BJ (cell line): ENCODE data around the gene DGKG. TPM values are rescaled to one million over a fixed set of nuclear protein-coding genes. Genes with fewer than 3 reads are reported as not detected.

Experiments used
- CTCF ChIA-PET: fragments of 350-600 bp; formaldehyde crosslinking; extraction: SDS; loops from one replicate; lab custom pipeline; 2021; ENCODE audit warnings: antibody characterized with exemption, inconsistent platforms; lab: Yijun Ruan, JAX
- POLR2A ChIA-PET: fragments of 300-600 bp; sonication (Branson Sonifier 250); formaldehyde crosslinking; extraction: SDS; loops from one replicate; lab custom pipeline; 2021; ENCODE audit warnings: antibody characterized with exemption; lab: Charles Lee
- DNase-seq: peaks from one replicate; pipeline ENCODE4 v3.0.0-alpha.2; 2011; ENCODE audit warnings: low read depth
- H3K27me3 ChIP-seq: 2 replicates; pipeline ENCODE4 v1.6.0; 2011; ENCODE audit warnings: low read length; ENCODE audit not compliant: control insufficient read depth, insufficient read depth
- H3K36me3 ChIP-seq: 2 replicates; pipeline ENCODE4 v1.5.1; 2011; ENCODE audit warnings: low read length; ENCODE audit not compliant: control insufficient read depth, insufficient read depth
- H3K4me3 ChIP-seq: 2 replicates; pipeline ENCODE4 v1.5.1; 2011; ENCODE audit warnings: low read depth, mild to moderate bottlenecking, control low read depth, low read length
- polyA plus RNA-seq: library from polyadenylated mRNA; depleted of rRNA; stranded (reverse); fragments of >200 nt; gene quantifications from 2 replicates; pipeline ENCODE4 v1.2.3, GENCODE V29; 2011
- TF ChIP-seq, protein P1 (sequence below): IDR thresholded peaks from 2 replicates; pipeline ENCODE4 v1.5.1; 2011; ENCODE audit warnings: low read depth, mild to moderate bottlenecking, control low read depth, inconsistent platforms, low read length, moderate library complexity; ENCODE audit not compliant: insufficient read depth

DGKG gene
- polyA plus RNA-seq, 1 experiment, result not detected

DNA sequence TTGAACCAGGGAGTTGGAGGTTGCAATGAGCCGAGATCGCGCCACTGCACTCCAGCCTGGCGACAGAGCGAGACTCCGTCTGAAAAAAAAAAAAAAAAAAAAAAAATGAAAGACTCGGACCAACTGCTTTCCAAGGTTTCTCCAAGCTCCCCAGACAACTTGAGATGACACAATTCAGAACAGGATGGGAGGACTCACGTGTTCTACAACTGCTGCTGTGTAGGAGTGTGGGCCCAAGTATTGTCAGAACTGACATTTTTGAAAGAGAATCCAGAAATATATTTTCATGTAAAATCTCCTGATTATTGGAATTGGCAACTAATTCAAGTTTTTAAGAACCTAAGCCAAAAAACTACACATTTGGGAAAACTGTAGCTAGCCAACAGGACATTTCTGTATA lies 143.6 kb downstream of the DGKG start:
- ChIA-PET POLR2A (no interaction called here), CTCF (no interaction called here)
- H3K36me3 ChIP-seq, result no peaks in the 10 kb centered on the region
- DNase-seq, result no peak
- H3K27me3 ChIP-seq, result peaks cover 4% of the 10 kb centered on the region
- H3K4me3 ChIP-seq, result no peak overlapping the region
- TF ChIP-seq, protein P1, sequence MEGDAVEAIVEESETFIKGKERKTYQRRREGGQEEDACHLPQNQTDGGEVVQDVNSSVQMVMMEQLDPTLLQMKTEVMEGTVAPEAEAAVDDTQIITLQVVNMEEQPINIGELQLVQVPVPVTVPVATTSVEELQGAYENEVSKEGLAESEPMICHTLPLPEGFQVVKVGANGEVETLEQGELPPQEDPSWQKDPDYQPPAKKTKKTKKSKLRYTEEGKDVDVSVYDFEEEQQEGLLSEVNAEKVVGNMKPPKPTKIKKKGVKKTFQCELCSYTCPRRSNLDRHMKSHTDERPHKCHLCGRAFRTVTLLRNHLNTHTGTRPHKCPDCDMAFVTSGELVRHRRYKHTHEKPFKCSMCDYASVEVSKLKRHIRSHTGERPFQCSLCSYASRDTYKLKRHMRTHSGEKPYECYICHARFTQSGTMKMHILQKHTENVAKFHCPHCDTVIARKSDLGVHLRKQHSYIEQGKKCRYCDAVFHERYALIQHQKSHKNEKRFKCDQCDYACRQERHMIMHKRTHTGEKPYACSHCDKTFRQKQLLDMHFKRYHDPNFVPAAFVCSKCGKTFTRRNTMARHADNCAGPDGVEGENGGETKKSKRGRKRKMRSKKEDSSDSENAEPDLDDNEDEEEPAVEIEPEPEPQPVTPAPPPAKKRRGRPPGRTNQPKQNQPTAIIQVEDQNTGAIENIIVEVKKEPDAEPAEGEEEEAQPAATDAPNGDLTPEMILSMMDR, result no peak

DNA sequence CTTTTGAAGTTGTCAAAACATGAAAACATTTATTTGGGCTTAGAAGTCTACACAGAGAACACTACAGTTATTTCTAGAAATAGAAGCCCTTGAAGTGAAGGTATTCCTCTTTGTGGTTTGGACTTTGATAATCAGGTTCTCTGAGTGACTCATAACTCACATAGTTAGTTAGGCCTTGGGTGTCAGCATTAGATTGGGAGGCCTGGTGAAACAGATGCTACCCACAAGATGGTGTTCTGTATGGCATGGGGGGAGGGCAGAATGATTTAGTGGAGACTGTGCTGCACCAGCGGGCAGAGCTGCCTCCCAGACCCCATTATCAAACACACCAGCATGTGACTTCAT lies 144.2 kb downstream of the DGKG start:
- Histone ChIP-seq H3K36me3 (no peaks in the 10 kb centered on the region), H3K27me3 (peaks cover 2% of the 10 kb centered on the region; the same call in 1 of the 2 replicates), H3K4me3 (no peak overlapping the region)
- TF ChIP-seq, protein P1, result no peak
- ChIA-PET POLR2A (no interaction called here), CTCF (no interaction called here)
- DNase-seq, result no peak

DNA sequence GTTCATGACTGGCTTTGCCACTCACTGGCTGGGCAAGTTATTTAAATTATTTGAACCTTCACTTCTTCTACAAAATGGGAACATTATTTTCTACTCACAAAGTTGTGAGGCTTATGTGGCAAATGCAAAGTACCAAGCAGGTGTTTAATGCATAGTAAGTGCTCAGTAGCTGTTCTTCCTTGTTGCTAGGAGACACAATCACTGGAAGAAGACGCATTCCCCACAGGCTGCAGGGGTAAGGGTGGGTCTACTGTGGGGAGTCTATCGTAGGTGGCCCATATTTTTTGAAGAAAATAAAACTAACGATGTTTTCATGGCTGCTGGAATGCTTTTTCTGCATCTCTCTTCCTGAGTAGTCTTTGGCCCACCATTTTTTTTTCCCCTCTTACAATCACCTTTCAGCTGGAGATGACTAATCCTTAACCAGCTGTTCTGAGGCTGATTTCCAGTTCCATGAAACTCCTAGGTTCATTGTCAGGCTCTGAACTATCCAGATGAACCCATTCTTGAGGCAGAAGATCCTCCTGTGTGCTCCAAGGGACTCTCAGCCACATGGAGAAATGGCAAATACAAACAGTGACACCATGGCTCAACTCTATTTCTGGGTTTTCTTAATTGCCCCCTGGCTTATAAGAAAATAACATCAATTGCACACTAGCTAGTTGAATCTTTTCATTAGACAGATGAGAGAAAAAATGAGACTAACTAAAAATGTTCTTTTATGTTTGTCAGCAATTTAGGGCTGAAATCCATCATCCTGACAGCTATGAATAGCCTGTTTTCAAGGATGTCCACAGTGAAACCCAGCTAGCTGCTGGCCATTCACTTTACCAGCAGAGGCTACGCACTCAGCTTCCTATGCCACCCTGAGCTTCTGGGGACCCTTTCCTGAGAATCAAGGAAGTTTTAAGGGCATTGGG lies 144.9 kb downstream of the DGKG start:
- Histone ChIP-seq H3K27me3 (peaks cover 2% of the 10 kb centered on the region; the same call in 1 of the 2 replicates), H3K4me3 (no peak overlapping the region), H3K36me3 (no peaks in the 10 kb centered on the region)
- ChIA-PET POLR2A (no interaction called here), CTCF (no interaction called here)
- TF ChIP-seq, protein P1, result no peak
- no peak for DNase-seq

DNA sequence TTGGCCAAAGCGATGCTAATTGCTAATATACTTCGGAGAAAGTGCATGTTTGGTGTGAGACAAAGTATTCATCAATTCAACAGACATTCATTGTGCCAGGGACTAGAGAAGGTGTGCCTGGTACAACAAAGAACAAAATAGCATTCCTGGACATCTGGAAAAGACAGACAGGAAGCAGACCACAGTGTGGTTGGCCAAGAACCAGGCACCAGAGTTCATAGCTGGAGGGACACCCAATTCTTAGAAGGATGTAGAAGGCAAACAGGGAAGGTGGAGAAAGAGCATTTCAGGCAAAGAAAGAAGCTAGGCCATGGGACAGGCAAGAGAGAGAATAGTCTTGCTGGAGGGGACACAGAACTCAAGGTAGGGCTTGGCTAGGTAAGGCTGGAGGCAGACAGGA lies 147.4 kb downstream of the DGKG start:
- POLR2A ChIA-PET, result no interaction called here
- CTCF ChIA-PET, result no interaction called here
- no peak for DNase-seq
- Histone ChIP-seq H3K27me3 (no peaks in the 10 kb centered on the region), H3K4me3 (no peak overlapping the region), H3K36me3 (no peaks in the 10 kb centered on the region)
- TF ChIP-seq, protein P1, result no peak

DNA sequence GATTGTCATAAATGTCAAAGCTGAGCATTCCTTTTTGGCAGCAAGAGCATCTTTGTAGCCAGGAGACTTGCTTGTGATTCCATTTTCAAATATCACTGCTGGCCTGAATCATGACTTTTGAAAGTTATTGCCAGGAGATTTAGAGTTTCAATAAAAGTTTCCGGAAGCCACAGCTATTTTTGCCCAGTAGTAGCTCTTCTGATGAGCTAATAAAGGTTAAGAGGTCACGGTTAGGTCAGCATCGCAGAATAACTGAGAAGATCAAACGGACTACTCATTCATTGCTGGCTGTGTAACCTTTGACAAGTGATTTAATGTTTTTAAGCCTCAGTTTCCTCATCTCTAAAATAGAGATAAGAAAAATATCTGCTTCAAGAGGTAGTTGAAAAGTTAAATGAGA lies 148.1 kb downstream of the DGKG start:
- CTCF ChIA-PET, result no interaction called here
- POLR2A ChIA-PET, result no interaction called here
- Histone ChIP-seq H3K4me3 (no peak overlapping the region), H3K36me3 (no peaks in the 10 kb centered on the region), H3K27me3 (no peaks in the 10 kb centered on the region)
- TF ChIP-seq, protein P1, result no peak
- no peak for DNase-seq
